ENCODE results near the gene NRL.

The NRL gene

DNA sequence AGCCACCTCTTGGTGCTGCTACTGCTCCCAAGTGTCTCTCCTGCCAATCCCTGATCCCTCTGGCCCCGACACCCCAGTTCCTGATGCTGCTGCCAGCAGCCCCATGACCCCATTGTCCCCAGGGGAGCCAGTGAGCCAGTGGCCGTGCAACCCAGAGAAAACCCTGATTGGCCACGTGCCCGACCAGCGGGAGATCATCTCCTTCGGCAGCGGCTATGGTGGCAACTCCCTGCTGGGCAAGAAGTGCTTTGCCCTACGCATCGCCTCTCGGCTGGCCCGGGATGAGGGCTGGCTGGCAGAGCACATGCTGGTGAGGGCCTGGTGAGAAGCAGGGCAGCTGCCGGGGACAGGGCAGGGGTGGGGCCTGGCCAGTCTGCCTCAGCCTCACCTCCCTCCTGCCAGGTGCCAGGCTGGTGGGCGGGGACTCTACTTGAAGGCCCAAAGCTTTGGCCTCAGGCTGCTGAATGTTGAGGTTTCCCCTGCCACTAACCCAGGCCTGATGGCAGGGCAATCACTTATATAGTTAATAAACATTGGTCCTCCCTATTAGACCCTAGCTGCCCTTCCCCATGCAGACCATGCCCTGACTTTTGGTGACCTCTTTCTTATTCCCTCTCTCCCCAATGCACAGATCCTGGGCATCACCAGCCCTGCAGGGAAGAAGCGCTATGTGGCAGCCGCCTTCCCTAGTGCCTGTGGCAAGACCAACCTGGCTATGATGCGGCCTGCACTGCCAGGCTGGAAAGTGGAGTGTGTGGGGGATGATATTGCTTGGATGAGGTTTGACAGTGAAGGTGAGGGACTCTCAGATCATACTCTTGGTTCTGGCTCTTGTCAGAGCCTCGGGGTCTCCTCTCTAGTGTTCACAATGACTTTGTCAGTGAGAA, 15.6 kb downstream of the NRL start:
- no peak for DNase-seq (ENCODE audit: low read depth in 2 of 2)

DNA sequence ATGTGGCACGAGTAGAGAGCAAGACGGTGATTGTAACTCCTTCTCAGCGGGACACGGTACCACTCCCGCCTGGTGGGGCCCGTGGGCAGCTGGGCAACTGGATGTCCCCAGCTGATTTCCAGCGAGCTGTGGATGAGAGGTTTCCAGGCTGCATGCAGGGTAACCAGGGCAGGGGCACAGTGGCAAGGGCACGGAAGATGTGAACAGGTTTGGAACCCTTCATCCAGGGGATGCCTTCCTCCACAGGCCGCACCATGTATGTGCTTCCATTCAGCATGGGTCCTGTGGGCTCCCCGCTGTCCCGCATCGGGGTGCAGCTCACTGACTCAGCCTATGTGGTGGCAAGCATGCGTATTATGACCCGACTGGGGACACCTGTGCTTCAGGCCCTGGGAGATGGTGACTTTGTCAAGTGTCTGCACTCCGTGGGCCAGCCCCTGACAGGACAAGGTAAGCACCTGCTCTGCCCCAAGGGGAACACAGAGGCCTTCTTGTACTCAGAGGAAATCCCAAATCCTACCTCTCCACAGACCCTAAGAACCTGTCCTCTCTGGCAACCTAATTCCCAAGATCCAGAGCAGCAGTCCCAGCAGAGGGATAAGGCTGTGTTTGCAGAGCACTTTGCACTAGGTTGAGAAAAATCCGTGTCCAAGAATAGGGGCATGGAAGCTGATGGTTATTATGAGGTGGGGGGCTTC, 16.4 kb downstream of the NRL start:
- no peak for DNase-seq (ENCODE audit: low read depth in 2 of 2)

DNA sequence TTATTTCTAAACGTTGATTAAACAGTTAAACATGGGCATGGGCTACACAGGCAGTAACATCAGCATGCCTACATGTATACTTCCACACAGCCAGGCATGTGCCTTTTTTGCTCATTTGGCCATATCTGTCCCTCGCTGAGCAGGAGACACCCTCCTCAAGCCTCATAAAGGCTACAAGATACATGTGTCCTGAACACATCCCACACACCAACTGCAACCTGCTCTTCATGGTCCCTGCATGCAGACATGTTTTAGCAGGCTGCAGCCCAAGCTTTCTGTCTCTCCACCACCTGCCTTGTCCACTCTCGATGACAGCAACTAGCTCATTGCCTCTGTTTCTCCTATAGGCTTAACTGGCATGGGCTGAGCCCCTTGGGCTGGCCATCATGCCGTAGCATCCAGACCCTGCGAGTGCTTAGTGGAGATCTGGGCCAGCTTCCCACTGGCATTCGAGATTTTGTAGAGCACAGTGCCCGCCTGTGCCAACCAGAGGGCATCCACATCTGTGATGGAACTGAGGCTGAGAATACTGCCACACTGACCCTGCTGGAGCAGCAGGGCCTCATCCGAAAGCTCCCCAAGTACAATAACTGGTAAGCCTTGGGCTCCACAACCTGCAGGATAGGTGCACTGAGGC, 18.1 kb downstream of the NRL start:
- no peak for DNase-seq (ENCODE audit: low read depth in 2 of 2)

DNA sequence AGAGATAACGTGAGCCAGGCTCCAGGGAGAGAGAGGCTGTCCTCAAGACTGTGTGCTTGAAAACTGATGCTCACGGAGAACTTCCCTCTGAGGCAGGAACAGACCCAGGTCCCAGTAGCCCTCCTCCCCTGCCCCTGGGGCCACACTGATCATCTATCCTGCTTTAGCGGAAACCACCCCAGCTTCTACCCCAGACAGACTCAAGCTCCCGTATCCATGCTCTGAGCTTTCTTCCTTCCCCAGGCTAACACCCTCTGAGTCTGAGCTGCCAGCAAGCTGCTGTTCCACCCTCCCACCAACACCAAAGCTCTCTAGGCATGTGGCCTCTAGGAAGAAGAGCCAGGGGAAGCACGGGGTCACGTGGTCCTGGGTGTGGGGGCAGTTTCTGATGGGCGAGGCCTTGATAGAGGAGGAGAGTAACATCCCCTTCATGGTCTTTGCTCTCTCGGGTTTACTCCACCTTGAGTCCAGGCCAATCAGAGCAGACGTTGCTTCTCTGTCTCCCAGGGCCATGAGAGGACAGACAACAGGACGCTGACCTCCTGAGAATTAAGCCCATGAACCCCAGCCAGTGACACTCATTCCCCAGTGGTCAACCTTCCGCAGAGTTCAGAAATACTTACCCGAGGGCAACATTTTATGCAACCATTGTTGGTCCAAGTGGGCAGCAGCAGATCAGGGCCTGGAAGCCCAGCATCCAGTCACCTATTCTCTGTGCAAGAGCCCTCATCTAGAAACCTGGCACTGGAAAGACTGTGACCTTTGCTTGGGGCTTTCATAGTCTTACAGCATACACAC, 19.3 kb downstream of the NRL start:
- DNase-seq (ENCODE audit: low read depth in 2 of 2): peak; percentile 28 to 66

DNA sequence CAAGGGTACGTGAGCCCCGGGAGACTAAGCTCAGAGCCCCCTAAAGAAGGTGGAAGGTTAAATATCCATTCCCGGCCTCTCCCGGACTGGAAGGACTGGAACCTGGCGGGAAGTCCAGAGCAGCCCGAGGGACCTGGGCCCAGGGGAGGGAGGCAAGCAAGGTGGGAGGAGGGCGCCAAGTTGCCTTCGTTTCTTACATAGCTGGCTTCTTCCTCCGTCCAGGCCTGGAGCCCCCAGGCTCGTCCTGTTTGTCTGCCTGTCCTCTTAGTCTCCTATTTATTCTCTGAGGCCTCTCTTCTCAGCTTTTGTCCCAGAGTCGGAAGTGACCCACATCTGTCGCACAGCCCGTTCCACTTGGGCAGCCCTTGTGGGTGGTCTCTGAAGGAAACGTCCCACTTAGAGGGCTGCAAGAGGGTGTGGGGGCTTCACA, 19.9 kb downstream of the NRL start:
- DNase-seq (ENCODE audit: low read depth in 2 of 2): no peak

DNA sequence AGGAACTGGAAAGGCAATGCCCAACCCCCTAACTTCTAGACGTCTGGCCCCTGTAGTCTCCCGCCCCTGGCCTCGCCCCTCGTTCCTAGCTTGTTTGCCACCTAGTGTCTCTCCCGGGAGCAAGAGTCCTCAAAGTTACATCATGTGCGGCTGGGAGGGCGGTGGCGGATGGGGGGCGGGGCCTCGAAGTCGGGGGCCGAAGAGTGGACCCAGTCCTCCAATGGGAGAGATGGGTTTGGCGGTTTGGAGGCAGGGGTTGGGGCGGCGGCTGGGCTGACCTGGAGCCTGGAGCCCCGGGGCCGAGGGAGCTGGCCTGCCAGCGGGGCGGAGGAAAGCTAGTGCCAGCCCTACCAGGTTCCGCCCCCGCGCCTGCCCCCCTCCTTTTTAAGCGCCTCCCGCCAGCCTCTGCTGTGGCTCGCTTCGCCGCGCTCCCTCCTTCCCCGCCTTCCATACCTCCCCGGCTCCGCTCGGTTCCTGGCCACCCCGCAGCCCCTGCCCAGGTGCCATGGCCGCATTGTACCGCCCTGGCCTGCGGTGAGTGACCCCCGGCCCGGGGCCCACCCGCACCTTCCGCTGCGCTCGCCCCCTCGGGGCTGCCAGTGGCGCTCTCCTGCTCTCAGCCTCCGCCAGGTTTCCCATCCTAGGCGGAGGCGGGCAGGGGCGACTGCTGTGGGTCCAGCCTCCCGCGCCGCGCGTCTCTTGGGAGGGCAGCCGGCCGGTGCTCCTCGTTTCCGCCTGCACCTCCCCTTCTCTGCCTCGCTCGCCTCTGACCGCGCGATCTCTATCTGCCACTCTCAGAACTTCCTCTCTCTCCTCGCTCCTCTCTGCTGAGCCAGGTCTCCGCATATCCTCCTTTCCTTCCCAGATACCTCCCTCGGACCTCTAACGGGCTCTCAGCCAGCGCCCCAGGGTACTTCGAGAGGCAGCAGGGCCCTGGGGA, 20.6 kb downstream of the NRL start, which contains the start of gene PCK2:
PCK2 (plus strand) TSS at position 411 of the 940 bp plus-strand sequence; CDS start at position 506, 95 bp downstream.
- DNase-seq (ENCODE audit: low read depth in 2 of 2): peak; percentile 73 to 92

DNA sequence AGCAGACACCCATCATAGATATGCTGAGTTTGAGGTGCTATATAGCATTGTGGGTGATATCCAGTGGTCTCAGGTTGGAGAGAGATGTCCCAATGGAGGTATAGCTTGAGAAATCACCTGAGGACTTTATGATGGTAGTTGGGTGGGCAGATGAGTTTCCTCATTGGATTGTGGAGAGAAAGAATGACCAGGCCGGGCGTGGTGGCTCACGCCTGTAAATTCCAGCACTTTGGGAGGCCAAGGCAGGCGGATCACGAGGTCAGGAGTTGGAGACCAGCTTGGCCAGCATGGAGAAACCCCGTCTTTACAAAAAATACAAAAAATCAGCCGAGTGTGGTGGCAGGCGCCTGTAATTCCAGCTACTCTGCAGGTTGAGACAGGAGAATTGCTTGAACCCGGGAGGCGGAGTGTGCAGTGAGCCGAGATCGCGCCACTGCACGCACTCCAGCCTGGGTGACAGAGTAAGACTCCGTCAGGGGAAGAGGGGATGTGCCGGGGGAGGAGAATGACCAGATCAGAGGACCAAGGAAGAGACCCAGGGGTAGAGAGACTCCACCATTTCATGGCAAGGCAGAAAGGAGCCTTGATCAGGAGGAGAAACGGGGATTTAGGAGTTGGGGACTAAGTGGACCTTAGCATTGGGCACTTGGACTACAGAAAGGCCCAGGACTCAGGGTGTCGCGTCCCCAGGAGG, 21.4 kb downstream of the NRL start:
- DNase-seq (ENCODE audit: low read depth in 2 of 2): no peak

DNA sequence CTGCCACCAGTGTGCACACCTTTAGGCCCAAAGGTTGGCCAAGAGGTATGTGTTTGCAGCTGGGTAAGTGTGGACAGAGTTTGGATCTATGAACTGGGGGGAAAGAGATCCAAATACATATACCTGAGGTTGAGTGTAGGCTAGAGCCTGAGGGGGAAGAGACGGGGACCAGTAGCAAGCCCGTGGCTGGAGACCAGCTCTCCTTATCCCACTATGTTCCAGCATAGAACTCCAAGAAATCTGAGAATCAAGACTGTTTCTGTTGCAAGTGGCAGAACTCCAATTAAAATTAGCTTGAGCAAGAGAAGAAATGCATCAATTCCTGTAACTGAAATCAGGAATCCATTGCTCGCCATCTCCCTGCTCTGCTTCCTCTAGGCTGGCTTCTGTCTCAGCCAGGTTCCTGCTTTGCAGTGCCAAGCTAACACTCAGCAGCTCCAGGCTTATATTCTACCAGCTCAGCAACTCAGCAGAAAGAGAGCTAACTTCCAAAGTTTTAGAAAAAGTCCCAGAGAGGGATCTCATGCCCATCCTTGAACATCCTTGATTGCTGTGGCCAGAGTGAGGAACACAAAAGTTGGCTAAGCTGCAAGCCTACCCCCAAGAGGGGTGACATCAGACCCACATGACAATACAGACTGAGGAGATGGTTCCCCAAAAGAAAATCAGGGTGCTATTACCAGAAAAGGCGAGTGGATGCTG, 22.1 kb downstream of the NRL start:
- DNase-seq (ENCODE audit: low read depth in 2 of 2): no peak

DNA sequence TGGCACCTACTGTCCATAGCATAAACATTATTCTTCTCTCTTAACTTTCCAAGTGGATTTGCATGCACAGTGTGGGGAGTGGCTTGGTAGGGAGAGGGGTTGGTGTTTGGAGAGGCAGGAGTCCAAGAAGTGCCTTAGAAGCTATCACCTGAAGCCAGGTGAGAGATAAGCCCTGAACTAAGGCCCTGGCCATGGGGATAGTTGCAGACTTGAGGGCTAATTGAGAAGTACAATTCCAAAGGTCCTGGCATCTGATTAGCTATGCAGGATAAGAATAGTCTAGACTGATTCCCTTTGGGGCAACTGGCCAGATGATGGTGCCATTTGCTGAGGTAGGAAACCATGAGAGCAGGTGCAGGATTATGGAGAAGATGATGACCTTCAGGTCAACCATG, 22.6 kb downstream of the NRL start:
- DNase-seq (ENCODE audit: low read depth in 2 of 2): no peak

DNA sequence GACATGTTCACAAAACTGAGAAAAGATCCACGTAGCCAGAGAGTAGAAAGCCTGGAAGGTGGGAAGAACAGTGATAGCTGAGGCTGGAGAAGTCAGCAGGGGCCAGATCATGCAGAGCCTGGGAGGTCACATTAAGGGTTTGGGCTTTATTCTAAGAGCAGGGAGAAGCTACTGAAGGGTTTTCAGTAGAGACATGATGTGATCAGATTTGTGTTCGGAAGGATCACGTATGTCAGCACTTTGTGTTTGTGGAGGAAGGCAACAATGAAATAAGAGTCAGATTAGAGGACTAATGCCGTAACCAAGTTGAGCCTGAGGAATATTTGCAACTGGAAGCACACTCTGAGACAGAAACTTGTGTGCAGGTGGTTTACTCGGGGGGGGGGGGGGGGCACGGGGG, 24.9 kb downstream of the NRL start:
- no peak for DNase-seq (ENCODE audit: low read depth in 2 of 2)

DNA sequence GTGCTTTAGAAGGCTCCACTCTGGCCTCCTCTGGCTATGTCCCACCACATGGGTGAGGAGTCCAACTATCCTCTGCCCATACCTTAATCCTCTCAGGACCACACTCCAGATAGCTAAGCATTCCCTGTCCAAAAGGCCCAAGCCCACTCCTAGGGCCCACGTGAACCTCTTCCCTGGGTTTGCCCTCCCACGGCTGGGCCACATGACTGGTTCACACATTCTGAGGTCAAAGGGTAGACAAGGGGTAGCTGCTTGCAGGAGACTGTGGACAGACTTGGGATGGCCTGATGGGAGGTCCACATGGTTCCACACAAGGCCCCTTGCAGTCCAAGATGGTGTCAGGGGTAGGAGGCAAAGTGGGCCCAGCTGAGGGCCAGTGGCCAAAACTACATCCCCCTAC, 26.7 kb downstream of the NRL start:
- no peak for DNase-seq (ENCODE audit: low read depth in 2 of 2)

DNA sequence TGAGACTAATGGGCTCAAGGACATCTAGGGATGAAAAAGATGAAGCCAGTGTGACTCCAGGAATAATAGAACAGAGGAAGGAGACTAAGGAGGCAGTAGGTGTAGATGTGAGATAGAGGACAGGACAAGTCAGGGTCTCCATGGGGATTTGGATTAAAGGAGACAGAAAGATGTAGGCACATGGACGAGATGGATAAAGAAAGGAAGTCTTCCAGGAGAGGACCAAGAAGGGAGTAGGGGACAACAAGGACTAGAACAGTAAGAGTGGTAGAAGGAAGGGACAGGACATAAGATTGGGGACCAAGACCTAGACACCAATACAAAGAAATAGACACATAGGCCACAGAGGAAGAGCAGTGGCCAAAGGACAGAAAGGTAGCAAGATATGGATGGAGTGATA, 27.7 kb downstream of the NRL start:
- no peak for DNase-seq (ENCODE audit: low read depth in 2 of 2)

DNA sequence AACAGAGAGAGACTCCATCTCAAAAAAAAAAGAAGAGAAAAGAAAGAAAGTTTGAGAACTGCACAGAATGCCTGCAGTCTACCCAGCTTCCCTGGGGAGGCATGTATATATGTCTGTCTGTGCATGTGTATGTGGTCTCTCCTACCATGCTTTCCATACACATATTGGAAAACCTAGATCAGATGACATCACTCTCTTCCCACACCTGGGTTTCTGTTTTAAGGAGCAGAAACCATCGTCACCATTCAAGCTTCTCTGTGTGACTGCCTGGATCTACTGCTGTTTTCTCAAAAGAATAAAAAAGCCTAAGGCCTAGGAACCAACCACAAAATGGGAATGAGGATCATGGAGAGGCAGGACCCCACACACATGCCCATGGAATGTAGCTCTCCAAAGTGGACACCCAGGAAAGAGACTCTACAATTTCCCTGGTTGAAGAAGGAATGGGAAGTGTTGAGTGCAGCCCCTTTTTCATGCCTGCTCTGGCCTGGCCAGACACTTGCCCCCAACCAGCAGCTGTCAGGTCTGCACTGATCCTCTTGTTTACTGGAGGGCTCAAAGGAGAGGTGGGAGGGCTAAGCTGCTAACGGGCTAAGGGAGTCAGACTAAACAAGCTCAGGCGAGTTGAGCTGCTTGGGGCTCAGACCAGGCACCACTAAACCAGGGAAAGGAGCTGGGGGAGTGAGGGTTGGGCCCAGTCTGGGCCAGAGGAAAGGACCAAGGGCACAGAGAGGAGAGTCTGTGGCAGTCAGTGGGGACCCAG, 28.4 kb downstream of the NRL start:
- no peak for DNase-seq (ENCODE audit: low read depth in 2 of 2)

DNA sequence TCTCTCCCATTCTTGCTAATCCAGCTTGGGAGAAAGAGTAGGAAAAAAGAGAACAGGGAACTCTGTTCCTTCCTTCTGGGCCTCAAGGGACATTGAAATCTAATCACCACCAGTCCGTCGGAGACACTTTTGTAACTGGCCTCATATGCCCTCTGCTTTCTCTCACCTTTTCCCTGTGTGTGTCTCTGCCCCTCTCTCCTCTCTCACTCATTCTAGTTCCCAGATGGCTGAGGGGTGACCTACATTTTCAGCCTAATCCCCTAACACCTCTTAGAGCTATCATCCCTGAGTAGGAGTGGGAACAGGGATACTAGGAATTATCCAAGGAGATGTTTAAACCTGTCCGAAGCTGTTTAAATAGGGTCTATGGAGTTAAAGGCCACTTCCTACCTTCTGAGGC, 29.5 kb downstream of the NRL start:
- DNase-seq (ENCODE audit: low read depth in 2 of 2): no peak

DNA sequence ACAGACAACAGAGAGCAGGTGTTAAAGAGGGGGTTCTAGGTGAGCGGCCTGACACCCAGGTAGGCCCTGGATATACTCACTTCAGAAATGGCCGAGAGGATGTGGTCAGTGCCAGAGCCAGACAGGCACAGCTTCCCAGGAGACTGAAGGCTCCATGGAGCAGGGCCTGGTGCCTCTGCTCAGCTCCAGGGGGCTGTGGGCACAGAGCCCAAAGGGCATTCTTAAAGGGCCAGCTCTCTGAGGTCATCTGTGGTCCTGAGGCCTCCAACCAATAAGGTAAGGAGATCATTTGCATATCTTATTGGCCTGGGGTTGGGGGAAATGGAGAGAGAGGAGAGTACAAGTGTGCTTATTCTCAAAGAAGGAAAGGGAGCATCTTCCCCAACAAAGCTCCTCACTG, 30.3 kb downstream of the NRL start:
- no peak for DNase-seq (ENCODE audit: low read depth in 2 of 2)

DNA sequence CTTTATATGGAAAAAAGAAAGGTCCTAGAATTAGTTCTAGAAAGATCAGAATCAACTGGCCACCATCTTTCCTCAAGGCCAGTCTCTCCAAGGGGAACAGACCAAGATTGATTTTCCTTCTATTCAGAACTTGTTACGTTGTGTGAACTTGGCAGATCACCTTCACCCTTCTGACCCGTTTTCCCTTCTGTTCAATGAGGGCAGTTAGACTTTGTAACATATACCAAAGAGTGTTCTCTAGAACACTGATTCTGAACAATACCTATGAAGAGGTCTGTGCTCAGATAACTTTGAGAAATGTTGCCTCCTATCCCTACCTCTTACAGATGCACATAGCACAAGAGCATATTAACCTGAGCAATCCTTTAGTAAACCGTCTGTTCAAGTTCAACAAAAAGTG, 31.3 kb downstream of the NRL start:
- DNase-seq (ENCODE audit: low read depth in 2 of 2): no peak

DNA sequence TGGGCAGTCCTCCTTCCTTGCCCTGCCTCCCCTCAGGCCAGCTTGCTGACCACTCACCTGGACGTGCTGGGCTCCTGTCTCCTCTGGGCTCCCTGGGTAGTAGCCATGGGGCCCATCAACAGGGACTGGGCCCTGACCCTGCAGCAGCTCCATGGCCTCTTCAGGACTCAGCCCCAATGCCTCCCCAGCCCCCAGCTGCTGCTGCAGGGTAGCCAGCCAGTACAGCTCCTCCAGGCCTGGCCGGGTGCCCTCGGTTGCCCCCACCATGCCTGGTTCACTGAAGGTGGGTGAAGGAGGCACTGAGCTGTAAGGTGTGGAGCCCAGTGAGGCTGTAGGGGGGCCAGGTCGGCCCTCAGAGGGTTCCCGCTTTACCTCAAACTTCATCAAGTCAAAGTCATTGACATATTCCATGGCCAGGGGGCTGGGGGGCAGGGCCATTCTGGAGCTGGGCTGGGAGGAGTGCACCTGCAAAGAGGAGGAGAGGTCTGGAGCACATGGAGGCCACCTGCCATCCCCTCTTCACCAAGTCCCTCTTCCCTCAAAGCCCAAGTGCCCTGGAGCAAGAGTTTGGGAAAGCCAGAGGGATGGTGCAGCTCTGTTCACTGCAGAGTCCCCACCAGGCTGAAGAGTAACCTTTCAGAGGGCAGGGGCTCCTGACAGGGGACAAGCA, 32.2 kb downstream of the NRL start:
- DNase-seq (ENCODE audit: low read depth in 2 of 2): no peak

DNA sequence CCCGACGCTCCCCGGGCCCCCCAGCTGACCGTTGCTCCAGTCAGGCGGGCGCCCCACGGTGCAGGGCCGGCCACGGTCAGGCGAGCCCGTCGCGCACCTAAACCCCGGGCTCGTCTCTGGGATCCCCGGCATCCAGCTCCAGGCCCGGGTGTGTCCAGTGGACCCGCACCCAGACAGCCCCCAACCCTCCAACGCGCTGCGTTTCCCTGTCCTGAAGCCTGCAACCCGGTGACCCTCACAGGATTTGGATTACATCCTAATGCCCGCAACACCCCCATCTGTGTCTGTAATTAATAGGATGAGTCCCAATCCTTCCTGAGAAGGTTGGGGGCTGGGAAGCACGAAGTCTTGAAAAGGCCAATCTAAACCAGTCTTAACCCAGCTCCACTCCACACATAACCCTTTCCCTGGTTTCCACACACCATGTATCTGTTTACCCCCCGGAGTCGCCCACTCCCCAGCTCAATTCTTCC, 33.0 kb downstream of the NRL start:
- DNase-seq (ENCODE audit: low read depth in 2 of 2): no peak
